ENCODE results near the gene TIGD6. TPM values are rescaled to one million over a fixed set of nuclear protein-coding genes. Genes with fewer than 3 reads are reported as not detected.
"Not testable (repeated sequence)": the region's sequence is repeated elsewhere in the genome, so short reads cannot be mapped to it uniquely, and the experiment has no call there.

Gene TIGD6
- total RNA-seq, 1 donor from 2014 or later = 3.5 TPM

DNA sequence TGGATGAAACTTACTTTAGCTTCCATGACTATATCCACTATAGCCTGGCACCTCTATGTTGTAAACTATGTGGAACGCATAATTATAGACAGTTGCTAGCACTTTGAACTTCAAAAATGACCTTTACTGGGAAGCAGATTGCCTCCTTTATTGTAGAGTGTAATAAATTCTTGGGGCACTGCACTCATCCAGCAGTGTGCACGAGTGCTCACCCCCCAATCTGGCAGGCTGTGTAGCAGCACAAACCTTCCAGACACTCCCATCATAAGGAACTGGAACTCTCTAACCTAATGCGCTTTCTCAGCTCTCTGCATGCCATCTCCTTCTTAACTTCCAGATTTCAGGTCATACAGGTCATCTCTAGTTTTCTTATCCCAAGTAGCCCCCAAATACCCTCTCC lies 54.3 kb downstream of the TIGD6 start:
- DNase-seq (ENCODE audit: low spot score) = no peak
- Mint-ChIP-seq H3K4me1 (ENCODE audit: unreplicated experiment) (peaks cover 14% of the 10 kb centered on the region), H3K36me3 (ENCODE audit: low read depth, unreplicated experiment) (no peaks in the 10 kb centered on the region), H3K4me3 (ENCODE audit: unreplicated experiment) (no peak overlapping the region), H3K9me3 (ENCODE audit: unreplicated experiment) (no peaks in the 10 kb centered on the region), H3K27ac (ENCODE audit: unreplicated experiment) (no peak overlapping the region), H3K27me3 (ENCODE audit: unreplicated experiment) (peaks cover 4% of the 10 kb centered on the region)
- TF ChIP-seq, protein P1, sequence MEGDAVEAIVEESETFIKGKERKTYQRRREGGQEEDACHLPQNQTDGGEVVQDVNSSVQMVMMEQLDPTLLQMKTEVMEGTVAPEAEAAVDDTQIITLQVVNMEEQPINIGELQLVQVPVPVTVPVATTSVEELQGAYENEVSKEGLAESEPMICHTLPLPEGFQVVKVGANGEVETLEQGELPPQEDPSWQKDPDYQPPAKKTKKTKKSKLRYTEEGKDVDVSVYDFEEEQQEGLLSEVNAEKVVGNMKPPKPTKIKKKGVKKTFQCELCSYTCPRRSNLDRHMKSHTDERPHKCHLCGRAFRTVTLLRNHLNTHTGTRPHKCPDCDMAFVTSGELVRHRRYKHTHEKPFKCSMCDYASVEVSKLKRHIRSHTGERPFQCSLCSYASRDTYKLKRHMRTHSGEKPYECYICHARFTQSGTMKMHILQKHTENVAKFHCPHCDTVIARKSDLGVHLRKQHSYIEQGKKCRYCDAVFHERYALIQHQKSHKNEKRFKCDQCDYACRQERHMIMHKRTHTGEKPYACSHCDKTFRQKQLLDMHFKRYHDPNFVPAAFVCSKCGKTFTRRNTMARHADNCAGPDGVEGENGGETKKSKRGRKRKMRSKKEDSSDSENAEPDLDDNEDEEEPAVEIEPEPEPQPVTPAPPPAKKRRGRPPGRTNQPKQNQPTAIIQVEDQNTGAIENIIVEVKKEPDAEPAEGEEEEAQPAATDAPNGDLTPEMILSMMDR (IDR thresholded peaks at IDR 0.05; ENCODE audit: unreplicated experiment) = no peak

DNA sequence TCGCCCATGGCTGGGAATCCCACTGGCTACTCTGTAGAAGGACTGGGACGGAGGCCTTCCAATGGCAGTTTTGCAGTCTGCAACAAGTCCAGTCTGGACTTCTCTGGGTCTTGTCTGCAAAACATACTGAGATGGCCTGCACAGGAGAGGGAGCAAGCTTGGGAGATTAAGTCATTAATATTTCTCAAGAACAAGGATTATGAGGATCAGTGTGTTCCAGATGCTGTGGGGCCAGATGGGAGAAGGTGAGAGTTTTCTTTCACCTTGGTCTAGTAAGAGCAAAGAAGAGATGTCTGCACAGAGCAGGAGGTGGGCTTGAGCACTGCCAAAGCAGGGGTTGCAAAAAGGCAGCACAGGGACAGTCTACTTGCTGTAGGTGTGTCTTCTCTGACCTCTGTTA lies 55.8 kb downstream of the TIGD6 start, which contains the start of gene PDE6A:
PDE6A (minus strand) TSS at position 128 of the 400 bp plus-strand sequence; CDS start at position 8, 120 bp downstream.
- no peak for DNase-seq (ENCODE audit: low spot score)
- H3K4me1 Mint-ChIP-seq (ENCODE audit: unreplicated experiment) = peaks cover 14% of the 10 kb centered on the region
- no peaks in the 10 kb centered on the region for H3K9me3 Mint-ChIP-seq (ENCODE audit: unreplicated experiment)

DNA sequence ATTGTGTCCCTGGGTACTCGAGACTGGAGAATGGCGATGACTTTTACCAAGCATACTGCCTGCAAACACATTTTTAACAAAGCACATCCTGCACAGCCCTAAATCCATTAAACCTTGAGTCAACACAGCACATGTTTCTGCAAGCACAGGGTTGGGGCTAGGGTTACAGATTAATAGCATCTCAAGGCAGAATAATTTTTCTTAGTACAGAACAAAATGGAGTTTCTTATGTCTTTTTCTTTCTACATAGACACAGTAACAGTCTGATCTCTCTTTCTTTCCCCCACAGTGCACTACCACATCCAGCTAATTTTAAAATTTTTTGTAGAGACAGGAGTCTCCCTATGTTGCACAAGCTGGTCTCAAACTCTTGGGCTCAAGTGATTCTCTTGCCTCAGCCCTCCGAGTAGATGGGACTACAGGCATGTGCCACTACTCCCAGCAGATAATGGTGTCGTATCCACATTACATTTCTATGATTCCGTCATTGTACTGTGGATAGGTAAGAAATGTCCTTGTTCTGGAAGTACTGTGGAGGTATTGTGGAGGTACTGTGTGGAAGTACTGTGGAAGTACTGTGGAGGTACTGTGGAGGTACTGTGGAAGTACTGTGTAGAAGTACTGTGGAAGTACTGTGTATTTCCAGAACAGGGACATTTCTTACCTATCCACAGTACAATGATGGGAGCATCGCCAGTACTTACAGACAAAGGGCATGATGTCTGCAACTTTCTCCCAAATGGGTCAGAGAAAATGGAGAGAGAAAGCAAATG lies 57.1 kb downstream of the TIGD6 start:
- H3K4me3 Mint-ChIP-seq (ENCODE audit: unreplicated experiment); H3K9me3 Mint-ChIP-seq (ENCODE audit: unreplicated experiment); H3K27ac Mint-ChIP-seq (ENCODE audit: unreplicated experiment): not testable (repeated sequence)

More for the DNA sequence above, 55.8 kb downstream of the TIGD6 start, which contains the start of gene PDE6A:
- Mint-ChIP-seq H3K4me3 (ENCODE audit: unreplicated experiment) (no peak within 1 kb of the TSS), H3K27ac (ENCODE audit: unreplicated experiment) (no peak within 1 kb of the TSS), H3K36me3 (ENCODE audit: low read depth, unreplicated experiment) (no peaks in the 10 kb centered on the region), H3K27me3 (ENCODE audit: unreplicated experiment) (peaks cover 4% of the 10 kb centered on the region)
- TF ChIP-seq, protein P1 (IDR thresholded peaks at IDR 0.05; ENCODE audit: unreplicated experiment) = no peak

More for the DNA sequence above, 57.1 kb downstream of the TIGD6 start:
- H3K36me3 Mint-ChIP-seq (ENCODE audit: low read depth, unreplicated experiment); DNase-seq (ENCODE audit: low spot score); H3K27me3 Mint-ChIP-seq (ENCODE audit: unreplicated experiment): not testable (repeated sequence)
- peaks cover 14% of the 10 kb centered on the region for H3K4me1 Mint-ChIP-seq (ENCODE audit: unreplicated experiment)

Other genes starting within 250 kb of the TIGD6 start
- gene PDE6A, start 55.9 kb downstream of the TIGD6 start, total RNA-seq (ENCODE audit: unreplicated experiment) = not detected
- 22.2 TPM for gene SLC26A2, start 39.9 kb downstream of the TIGD6 start, total RNA-seq (ENCODE audit: unreplicated experiment)
- gene HMGXB3, start 85 bp upstream of the TIGD6 start, total RNA-seq (ENCODE audit: unreplicated experiment) = 55.7 TPM
- 2.7 TPM for gene CSF1R, start 85.9 kb upstream of the TIGD6 start, total RNA-seq (ENCODE audit: unreplicated experiment)
- 23.7 TPM for gene PDGFRB, start 155.2 kb upstream of the TIGD6 start, total RNA-seq (ENCODE audit: unreplicated experiment)
- 0.59 TPM for gene CDX1, start 166.1 kb upstream of the TIGD6 start, total RNA-seq (ENCODE audit: unreplicated experiment)
- gene SLC6A7, start 189.4 kb upstream of the TIGD6 start, total RNA-seq (ENCODE audit: unreplicated experiment) = not detected

Data from endothelial cell (in vitro differentiated cells).